ENCODE measurements around the gene EMX1.
"Not testable (repeated sequence)": the region's sequence is repeated elsewhere in the genome, so short reads cannot be mapped to it uniquely, and the experiment has no call there.

EMX1 gene

GRCh38 chr2:72901426-72901825 lies 15.9 kb upstream of the EMX1 start:
- peak; percentile 39 for DNase-seq

GRCh38 chr2:72907369-72907768 lies 9.9 kb upstream of the EMX1 start:
- not testable (repeated sequence) for DNase-seq

- DNase-seq, result no peak
Measured at GRCh38 chr2:72908741-72909140, 8.6 kb upstream of the EMX1 start.

- DNase-seq, result no peak
Measured at GRCh38 chr2:72911256-72911655, 6.1 kb upstream of the EMX1 start.

GRCh38 chr2:72913486-72914205 lies 3.7 kb upstream of the EMX1 start:
- DNase-seq, result no peak

- DNase-seq, result no peak
Measured at GRCh38 chr2:72914206-72914559, 3.1 kb upstream of the EMX1 start.

GRCh38 chr2:72914589-72915319 lies 2.6 kb upstream of the EMX1 start:
- DNase-seq, result no peak

GRCh38 chr2:72915320-72915906 lies 1.9 kb upstream of the EMX1 start:
- DNase-seq, result no peak

GRCh38 chr2:72915907-72916742 lies 1.2 kb upstream of the EMX1 start:
- peak; percentile 51 for DNase-seq

GRCh38 chr2:72916743-72917137 lies 579 bp upstream of the EMX1 start:
- no peak for DNase-seq

GRCh38 chr2:72917877-72918553 lies 696 bp downstream of the EMX1 start:
- no peak for DNase-seq

- no peak for DNase-seq
Measured at GRCh38 chr2:72919414-72920317, 2.3 kb downstream of the EMX1 start.

GRCh38 chr2:72920318-72921087 lies 3.2 kb downstream of the EMX1 start:
- DNase-seq, result peak; percentile 43

GRCh38 chr2:72921088-72921851 lies 4.0 kb downstream of the EMX1 start:
- no peak for DNase-seq

- DNase-seq, result no peak
Measured at GRCh38 chr2:72921853-72922252, 4.5 kb downstream of the EMX1 start.

GRCh38 chr2:72923833-72924352 lies 6.6 kb downstream of the EMX1 start:
- no peak for DNase-seq

GRCh38 chr2:72924353-72925240 lies 7.3 kb downstream of the EMX1 start:
- DNase-seq, result no peak

GRCh38 chr2:72925328-72925943 lies 8.1 kb downstream of the EMX1 start:
- no peak for DNase-seq
